ENCODE measurements around the gene SHB.

SHB gene

GRCh38 chr9:38042626-38043357 is 26.2 kb downstream of the SHB start:
- no peak for DNase-seq (ENCODE audit: low read depth)

- no peak for DNase-seq (ENCODE audit: low read depth)
Measured at GRCh38 chr9:38041564-38042243, 27.3 kb downstream of the SHB start.

- DNase-seq (ENCODE audit: low read depth), result no peak
Measured at GRCh38 chr9:38039907-38040682, 28.9 kb downstream of the SHB start.

- DNase-seq (ENCODE audit: low read depth), result no peak
Measured at GRCh38 chr9:38039090-38039906, 29.7 kb downstream of the SHB start.

GRCh38 chr9:38038307-38039089 is 30.5 kb downstream of the SHB start:
- no peak for DNase-seq (ENCODE audit: low read depth)

- no peak for DNase-seq (ENCODE audit: low read depth)
Measured at GRCh38 chr9:38037981-38038306, 31.1 kb downstream of the SHB start.

GRCh38 chr9:38036359-38037084 is 32.5 kb downstream of the SHB start:
- no peak for DNase-seq (ENCODE audit: low read depth)

GRCh38 chr9:38035873-38036272 is 33.2 kb downstream of the SHB start:
- no peak for DNase-seq (ENCODE audit: low read depth)

GRCh38 chr9:38033941-38034340 is 35.1 kb downstream of the SHB start:
- no peak for DNase-seq (ENCODE audit: low read depth)

GRCh38 chr9:38032266-38033110 is 36.5 kb downstream of the SHB start:
- DNase-seq (ENCODE audit: low read depth), result no peak

GRCh38 chr9:38031594-38031993 is 37.4 kb downstream of the SHB start:
- DNase-seq (ENCODE audit: low read depth), result no peak

- DNase-seq (ENCODE audit: low read depth), result no peak
Measured at GRCh38 chr9:38030658-38031057, 38.4 kb downstream of the SHB start.

GRCh38 chr9:38029915-38030638 is 39.0 kb downstream of the SHB start:
- no peak for DNase-seq (ENCODE audit: low read depth)

GRCh38 chr9:38027714-38028113 is 41.3 kb downstream of the SHB start:
- no peak for DNase-seq (ENCODE audit: low read depth)

- no peak for DNase-seq (ENCODE audit: low read depth)
Measured at GRCh38 chr9:38026840-38027527, 42.0 kb downstream of the SHB start.

GRCh38 chr9:38026021-38026809 is 42.8 kb downstream of the SHB start:
- no peak for DNase-seq (ENCODE audit: low read depth)

- no peak for DNase-seq (ENCODE audit: low read depth)
Measured at GRCh38 chr9:38025166-38025565, 43.9 kb downstream of the SHB start.

Measured in T follicular helper cell (primary cell).